Smooth muscle cell (in vitro differentiated cells): ENCODE data around the gene EIF3M. TPM values are rescaled to one million over a fixed set of nuclear protein-coding genes. Genes with fewer than 3 reads are reported as not detected.

Experiments
- DNase-seq: peaks from one replicate; lab custom pipeline; 2025; ENCODE audit not compliant: unreplicated experiment; lab: John Stamatoyannopoulos, UW
- H2AFZ ChIP-seq: fragments of 200-600 bp; sonication (generic); 2 replicates; pipeline ENCODE4 v1.6.0; 2016; ENCODE audit warnings: antibody characterized with exemption, low read depth, mild to moderate bottlenecking
- H3F3A ChIP-seq: fragments of 200-600 bp; sonication (generic); 2 replicates; pipeline ENCODE4 v1.6.0; 2017; ENCODE audit warnings: antibody characterized with exemption, low read depth
- H3K27ac ChIP-seq: fragments of 200-600 bp; sonication (generic); 2 replicates; pipeline ENCODE4 v1.5.1; 2016; ENCODE audit warnings: low read depth, mild to moderate bottlenecking
- H3K27me3 ChIP-seq: fragments of 200-600 bp; sonication (generic); 2 replicates; pipeline ENCODE4 v1.6.1; 2016; ENCODE audit warnings: low read depth, mild to moderate bottlenecking
- H3K36me3 ChIP-seq: fragments of 200-600 bp; sonication (generic); 2 replicates; pipeline ENCODE4 v1.5.1; 2016; ENCODE audit warnings: low read depth
- H3K4me1 ChIP-seq: fragments of 200-600 bp; sonication (generic); 2 replicates; pipeline ENCODE4 v1.5.1; 2016; ENCODE audit warnings: low read depth
- H3K4me2 ChIP-seq: fragments of 200-600 bp; sonication (generic); 2 replicates; pipeline ENCODE4 v1.6.0; 2016; ENCODE audit warnings: mild to moderate bottlenecking
- H3K4me3 ChIP-seq: fragments of 200-600 bp; sonication (generic); 2 replicates; pipeline ENCODE4 v1.5.1; 2016; ENCODE audit warnings: mild to moderate bottlenecking
- H3K79me2 ChIP-seq: fragments of 200-600 bp; sonication (generic); 2 replicates; pipeline ENCODE4 v1.6.0; 2016; ENCODE audit warnings: low read depth, mild to moderate bottlenecking
- H3K9ac ChIP-seq: fragments of 200-600 bp; sonication (generic); 2 replicates; pipeline ENCODE4 v1.6.0; 2016; ENCODE audit warnings: low read depth
- H3K9me3 ChIP-seq: fragments of 200-600 bp; sonication (generic); replicated peaks from 2 replicates; pipeline ENCODE4 v1.5.1; 2016; ENCODE audit warnings: low read depth
- H4K20me1 ChIP-seq: fragments of 200-600 bp; sonication (generic); 2 replicates; pipeline ENCODE4 v1.6.0; 2016; ENCODE audit warnings: low read depth
- CTCF ChIP-seq: fragments of 200-600 bp; sonication (generic); IDR thresholded peaks from 2 replicates; pipeline ENCODE4 v1.5.1; 2017; ENCODE audit warnings: borderline replicate concordance, mild to moderate bottlenecking, antibody characterized with exemption; ENCODE audit not compliant: insufficient read depth, poor library complexity, severe bottlenecking
- WGBS: methylation state at CpG from one replicate; pipeline ENCODE4 v1.1.7; 2016; ENCODE audit warnings: low lambda C conversion rate; 5-methylcytosine and 5-hydroxymethylcytosine counted together
- polyA plus RNA-seq: library from polyadenylated mRNA; unstranded; fragments of >200 nt; fragmentation: Nextera tagmentation; extraction: Ambion mirVana; gene quantifications from 2 replicates; pipeline ENCODE4 v1.2.1, GENCODE V29; 2016
- total RNA-seq: library from RNA; depleted of rRNA; stranded (reverse); fragments of >200 nt; gene quantifications from 2 replicates; pipeline ENCODE4 v1.2.3, GENCODE V29; 2014

The EIF3M gene
- total and polyA plus RNA-seq, 2 experiments from 2014 or later, result 193 to 539 TPM

- TF ChIP-seq CTCF, result no peak
- Histone ChIP-seq H3K79me2 (no peaks in the 10 kb centered on the region), H4K20me1 (no peaks in the 10 kb centered on the region), H3K4me1 (no peaks in the 10 kb centered on the region), H3K4me3 (no peak overlapping the region), H3K4me2 (peak overlapping the region; percentile 72), H2AFZ (no peak overlapping the region), H3F3A (peaks cover 8% of the 10 kb centered on the region), H3K9ac (no peak overlapping the region), H3K27me3 (peaks cover 8% of the 10 kb centered on the region), H3K36me3 (no peaks in the 10 kb centered on the region), H3K27ac (peak overlapping the region; percentile 7), H3K9me3 (no peaks in the 10 kb centered on the region)
- DNase-seq, result no peak
- 17% methylated on average over 10 of the region's 10 CpGs for WGBS
These were observed 20.6 kb upstream of the EIF3M start for GRCh38 chr11:32562839-32563599.

GRCh38 chr11:32563600-32563959 lies 20.1 kb upstream of the EIF3M start:
- Histone ChIP-seq H3K4me1 (no peaks in the 10 kb centered on the region), H4K20me1 (no peaks in the 10 kb centered on the region), H3K27ac (no peak overlapping the region), H3K79me2 (no peaks in the 10 kb centered on the region), H2AFZ (no peak overlapping the region), H3K9me3 (no peaks in the 10 kb centered on the region), H3F3A (peaks cover 8% of the 10 kb centered on the region), H3K9ac (no peak overlapping the region), H3K27me3 (peaks cover 8% of the 10 kb centered on the region), H3K4me2 (peak overlapping the region; percentile 72), H3K36me3 (no peaks in the 10 kb centered on the region), H3K4me3 (no peak overlapping the region)
- DNase-seq, result no peak
- 73% methylated on average over 3 of the region's 3 CpGs for WGBS
- TF ChIP-seq CTCF, result no peak

- Histone ChIP-seq H3K4me1 (peaks cover 5% of the 10 kb centered on the region), H3K27ac (no peak overlapping the region), H3F3A (peaks cover 8% of the 10 kb centered on the region), H3K4me3 (no peak overlapping the region), H2AFZ (no peak overlapping the region), H4K20me1 (no peaks in the 10 kb centered on the region), H3K9me3 (no peaks in the 10 kb centered on the region), H3K4me2 (no peak overlapping the region), H3K27me3 (peaks cover 13% of the 10 kb centered on the region), H3K79me2 (no peaks in the 10 kb centered on the region), H3K36me3 (no peaks in the 10 kb centered on the region), H3K9ac (no peak overlapping the region)
- 96% methylated on average over 2 of the region's 2 CpGs for WGBS
- no peak for TF ChIP-seq CTCF
- no peak for DNase-seq
These were observed 17.1 kb upstream of the EIF3M start for GRCh38 chr11:32566517-32566916.

GRCh38 chr11:32567154-32567553 lies 16.5 kb upstream of the EIF3M start:
- H3K79me2 ChIP-seq, result no peaks in the 10 kb centered on the region
- no peak overlapping the region for H2AFZ ChIP-seq
- no peaks in the 10 kb centered on the region for H3K9me3 ChIP-seq
- WGBS, result 88% methylated on average over 1 of the region's 1 CpG
- TF ChIP-seq CTCF, result no peak
- no peak for DNase-seq
- no peak overlapping the region for H3K27ac ChIP-seq
- H3K36me3 ChIP-seq, result no peaks in the 10 kb centered on the region
- peaks cover 8% of the 10 kb centered on the region for H3F3A ChIP-seq
- H3K4me3 ChIP-seq, result no peak overlapping the region
- peaks cover 5% of the 10 kb centered on the region for H3K4me1 ChIP-seq
- H3K4me2 ChIP-seq, result no peak overlapping the region
- no peaks in the 10 kb centered on the region for H4K20me1 ChIP-seq
- no peak overlapping the region for H3K9ac ChIP-seq
- H3K27me3 ChIP-seq, result peaks cover 13% of the 10 kb centered on the region
